HepG2 (cell line): Measurements from ENCODE around the gene NCF1. TPM values are rescaled to one million over a fixed set of nuclear protein-coding genes. Genes with fewer than 3 reads are reported as not detected.
"Not testable (repeated sequence)": the region's sequence is repeated elsewhere in the genome, so short reads cannot be mapped to it uniquely, and the experiment has no call there.

Source experiments
- ATAC-seq: fragments of 200-7000 bp; cut with Tn5 transposase; 3 replicates; pipeline ENCODE4 v1.9.1; 2020; ENCODE audit warnings: mild to moderate bottlenecking, moderate library complexity
- BruUV-seq: library from RNA; stranded (reverse); fragments of 400-500 nt; replicated peaks from 2 replicates; lab custom pipeline; 2021; lab: Mats Ljungman, UMichigan
- CTCF ChIA-PET: fragments of 300-600 bp; formaldehyde crosslinking; extraction: SDS; loops from one replicate; lab custom pipeline; 2021; ENCODE audit warnings: low total read pairs, inconsistent platforms, low intra/inter-chr PET ratio; lab: Yijun Ruan, JAX
- POLR2A ChIA-PET: fragments of 350-600 bp; sonication (Branson Sonifier 250); formaldehyde crosslinking; loops from one replicate; lab custom pipeline; 2020; ENCODE audit warnings: antibody characterized with exemption, inconsistent platforms; lab: Yijun Ruan, JAX
- DNase-seq: peaks from one replicate; pipeline ENCODE4 v3.0.0-alpha.2; 2015; ENCODE audit warnings: low spot score
- FAIRE-seq: peaks from 3 replicates; lab custom pipeline; 2011; peaks lifted over from hg19 to GRCh38; lab: Jason Lieb, UNC
- H2AFZ ChIP-seq: one replicate; pipeline ENCODE4 v1.6.1; 2011; ENCODE audit warnings: low read length, inconsistent platforms
- H3K27ac ChIP-seq: fragments of 300-600 bp; 3 replicates; pipeline ENCODE4 v1.8.0; 2011; ENCODE audit warnings: mixed run types, mild to moderate bottlenecking, mixed read lengths, low read length, inconsistent platforms; ENCODE audit not compliant: insufficient read depth; ENCODE audit errors: extremely low read length
- H3K27me3 ChIP-seq, 2 experiments: fragments of 200-600 bp in 1 of 2; 2 replicates in 1 of 2; 3 replicates in 1 of 2; pipeline versions ENCODE4 v1.6.0 to v1.8.0; 2011; ENCODE audit warnings: low read length in 2 of 2, mild to moderate bottlenecking in 2 of 2, moderate library complexity in 2 of 2, inconsistent platforms in 1 of 2; ENCODE audit not compliant: insufficient read depth in 2 of 2, control insufficient read depth in 1 of 2
- H3K36me3 ChIP-seq, 2 experiments: fragments of 200-600 bp in 1 of 2; replicated peaks in 1 of 2; 2 replicates in 1 of 2; 3 replicates in 1 of 2; pipeline versions ENCODE4 v1.5.1 to v1.8.0; 2011; ENCODE audit warnings: low read length in 2 of 2, inconsistent platforms in 1 of 2; ENCODE audit not compliant: insufficient read depth in 2 of 2, control insufficient read depth in 1 of 2
- H3K4me1 ChIP-seq: 2 replicates; pipeline ENCODE4 v1.5.1; 2012; ENCODE audit warnings: low read length, inconsistent platforms; ENCODE audit not compliant: insufficient read depth
- H3K4me2 ChIP-seq: 2 replicates; pipeline ENCODE4 v1.6.0; 2011; ENCODE audit warnings: low read depth, low read length, inconsistent platforms
- H3K4me3 ChIP-seq, 3 experiments: fragments of 200-600 bp in 1 of 3; sonication (generic), shearing (Covaris generic) in 1 of 3; replicated peaks in 1 of 3; 2 replicates each; pipeline ENCODE4 v1.5.1; 2011 to 2016; ENCODE audit warnings: low read length in 3 of 3, inconsistent platforms in 2 of 3, low read depth in 2 of 3, mild to moderate bottlenecking in 2 of 3, control low read depth in 1 of 3, mixed read lengths in 1 of 3; ENCODE audit not compliant: insufficient read depth in 1 of 3
- H3K79me2 ChIP-seq: one replicate; pipeline ENCODE4 v1.6.1; 2011; ENCODE audit warnings: low read length, inconsistent platforms; ENCODE audit not compliant: insufficient read depth
- H3K9ac ChIP-seq: 2 replicates; pipeline ENCODE4 v1.6.0; 2011; ENCODE audit warnings: mild to moderate bottlenecking, low read depth, low read length, inconsistent platforms; ENCODE audit not compliant: insufficient read depth
- H3K9me3 ChIP-seq: 2 replicates; pipeline ENCODE4 v1.5.1; 2012; ENCODE audit warnings: mild to moderate bottlenecking, low read length
- H4K20me1 ChIP-seq: 2 replicates; pipeline ENCODE4 v1.6.0; 2011; ENCODE audit warnings: inconsistent platforms, mild to moderate bottlenecking, low read length, moderate library complexity; ENCODE audit not compliant: insufficient read depth
- ZNF629 ChIP-seq: sonication (generic); formaldehyde crosslinking; conservative IDR thresholded peaks from 2 replicates; pipeline ENCODE4 v1.5.0; 2020; ENCODE audit warnings: missing genetic modification reagents
- ZNF777 ChIP-seq: sonication (generic); formaldehyde crosslinking; IDR thresholded peaks from 2 replicates; pipeline ENCODE4 v1.4.0; 2020; ENCODE audit warnings: missing genetic modification reagents
- WGBS: methylation state at CpG from one replicate; pipeline ENCODE4 v1.1.6; 2017; ENCODE audit warnings: low lambda C conversion rate; 5-methylcytosine and 5-hydroxymethylcytosine counted together
- in situ Hi-C: cut with HindIII; loops from 2 replicates; pipeline ENCODE4 v1.10.0; 2017; ENCODE audit warnings: low pct_unique_long_range_greater_than_20kb; ENCODE audit not compliant: extremely low pct_ligation_motif_present
- intact Hi-C: fragments of 100-400 bp; cut with micrococcal nuclease; formaldehyde crosslinking; loops from one replicate; pipeline ENCODE4 v1.10.0; 2022; ENCODE audit not compliant: unreplicated experiment
- polyA plus RNA-seq, 8 experiments: library from polyadenylated mRNA; depleted of rRNA in 3 of 8; stranded (reverse) in 7 of 8; unstranded in 1 of 8; fragments of >200 nt; fragmentation: Illumina TruSeq in 4 of 8; extraction: Trizol in 4 of 8; gene quantifications; 2 replicates each; pipeline versions ENCODE4 v1.2.1 to v1.2.3, GENCODE V29; 2011 to 2016; ENCODE audit warnings: low read depth in 4 of 8, missing spikeins in 1 of 8, mixed read lengths in 1 of 8; ENCODE audit not compliant: insufficient read depth in 1 of 8
- total RNA-seq, 5 experiments: library from RNA; depleted of rRNA; stranded (reverse); fragments of >200 nt; fragmentation: Illumina TruSeq; extraction: Trizol; gene quantifications; 2 replicates each; pipeline ENCODE4 v1.2.3, GENCODE V29; 2016; ENCODE audit warnings: low read depth in 1 of 5

The NCF1 gene
- total and polyA plus RNA-seq, 2 of the 13 experiments (the other 11 are each of a cell fraction or from before 2014, with no cell fraction given), result 0.09 TPM; not detected in 1

DNA sequence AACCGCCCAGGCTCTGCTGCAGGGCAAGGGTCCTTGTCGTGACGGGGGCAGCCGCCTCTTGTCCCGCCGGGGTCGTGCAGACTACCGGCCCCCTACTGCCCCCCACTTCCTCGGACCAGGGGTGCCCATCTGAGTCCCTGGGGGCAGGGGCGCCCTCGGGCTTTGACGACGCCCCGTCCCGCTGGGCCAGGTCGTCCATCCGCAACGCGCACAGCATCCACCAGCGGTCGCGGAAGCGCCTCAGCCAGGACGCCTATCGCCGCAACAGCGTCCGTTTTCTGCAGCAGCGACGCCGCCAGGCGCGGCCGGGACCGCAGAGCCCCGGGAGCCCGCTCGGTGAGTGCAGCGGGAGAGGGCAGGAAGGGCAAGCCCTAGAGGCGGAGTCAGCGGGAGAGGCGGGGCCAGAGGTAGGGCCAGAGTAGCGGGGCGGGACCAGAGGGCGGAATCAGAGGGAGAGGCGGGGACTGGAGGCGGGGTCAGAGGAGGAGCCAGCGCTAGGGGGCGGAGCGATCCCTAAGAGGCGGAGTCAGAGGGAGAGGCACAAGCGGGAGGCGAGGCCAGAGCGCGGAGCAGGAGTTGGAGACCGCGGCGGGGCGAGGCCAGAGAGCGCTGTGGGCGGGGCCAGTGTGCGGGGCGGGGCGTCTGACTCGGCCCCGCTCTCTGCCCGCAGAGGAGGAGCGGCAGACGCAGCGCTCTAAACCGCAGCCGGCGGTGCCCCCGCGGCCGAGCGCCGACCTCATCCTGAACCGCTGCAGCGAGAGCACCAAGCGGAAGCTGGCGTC is 14.7 kb downstream of the NCF1 start:
- ATAC-seq, result peak; percentile 94
- FAIRE-seq, POLR2A ChIA-PET, intact Hi-C loops, CTCF ChIA-PET, H3K4me2 ChIP-seq, H3K9ac ChIP-seq, H3K4me3 ChIP-seq, H4K20me1 ChIP-seq, H3K27me3 ChIP-seq, H3K27ac ChIP-seq, H3K36me3 ChIP-seq, in situ Hi-C loops, H3K79me2 ChIP-seq, BruUV-seq, H3K9me3 ChIP-seq, H3K4me1 ChIP-seq, H2AFZ ChIP-seq: not testable (repeated sequence)
- TF ChIP-seq ZNF777 (CRISPR knock-in tag), result peak; percentile 66
- peak; percentile 60 for DNase-seq
- 2% methylated on average over 13 of the region's 82 CpGs for WGBS

DNA sequence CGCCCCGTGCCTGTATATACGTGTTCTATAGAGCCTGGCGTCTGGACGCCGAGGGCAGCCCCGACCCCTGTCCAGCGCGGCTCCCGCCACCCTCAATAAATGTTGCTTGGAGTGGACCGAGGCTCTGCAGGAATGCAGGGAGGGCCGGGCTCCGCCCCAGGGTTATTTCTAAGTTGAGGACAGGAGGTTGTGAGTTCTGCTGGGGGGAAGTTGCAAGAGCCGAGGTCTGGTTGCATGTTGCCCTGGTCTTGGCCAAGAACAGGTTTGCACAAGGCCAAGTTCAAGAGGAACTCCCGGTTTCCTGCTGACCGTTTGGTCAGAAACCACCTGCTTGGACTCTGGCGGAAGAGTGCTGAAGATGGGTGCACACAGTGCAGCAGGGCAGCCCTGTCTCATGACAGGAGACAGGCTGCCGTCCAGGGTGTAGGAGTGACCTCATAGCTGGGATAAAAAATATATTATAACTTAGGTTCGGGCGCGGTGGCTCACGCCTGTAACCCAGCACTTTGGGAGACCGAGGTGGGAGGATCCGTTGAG is 15.5 kb downstream of the NCF1 start:
- H3K4me2 ChIP-seq, H3K27me3 ChIP-seq, POLR2A ChIA-PET, BruUV-seq, CTCF ChIA-PET, H3K9ac ChIP-seq, H3K79me2 ChIP-seq, H3K4me3 ChIP-seq, H2AFZ ChIP-seq, H3K4me1 ChIP-seq, H3K9me3 ChIP-seq, H3K36me3 ChIP-seq, H3K27ac ChIP-seq, FAIRE-seq, H4K20me1 ChIP-seq, intact Hi-C loops, in situ Hi-C loops, DNase-seq: not testable (repeated sequence)
- 0% methylated on average over 3 of the region's 24 CpGs for WGBS
- TF ChIP-seq ZNF629 (CRISPR knock-in tag), result 0 out of 2 replicates have a peak, but pooled peaks have one; percentile 9
- TF ChIP-seq, all 625 proteins: peak for 1; not testable (repeated sequence) for 624
- ATAC-seq, result peak; percentile 40

GRCh38 chr7:74797848-74798622 is 24.2 kb downstream of the NCF1 start:
- not testable (repeated sequence) for H3K27me3 ChIP-seq, DNase-seq
- WGBS, result no CpG with 5 or more reads among the region's 27 CpGs

More at GRCh38 chr7:74797848-74798622, 24.2 kb downstream of the NCF1 start:
- CTCF ChIA-PET, H2AFZ ChIP-seq, H3K4me1 ChIP-seq, in situ Hi-C loops, H3K4me2 ChIP-seq, POLR2A ChIA-PET, FAIRE-seq, H3K9ac ChIP-seq, BruUV-seq, intact Hi-C loops, H3K36me3 ChIP-seq, H3K4me3 ChIP-seq, H3K79me2 ChIP-seq, H3K27ac ChIP-seq, H4K20me1 ChIP-seq, ATAC-seq, H3K9me3 ChIP-seq: not testable (repeated sequence)
